ENCODE data around the gene MTHFR. TPM values are rescaled to one million over a fixed set of nuclear protein-coding genes. Genes with fewer than 3 reads are reported as not detected.
A peak's percentile ranks its signal among the peaks of the same experiment; 100 is the strongest.

The MTHFR gene
- total RNA-seq = 35.8 TPM
- long read RNA-seq, full-length matches to known transcripts = 16 of 43 reads
- long read RNA-seq, partial matches to known transcripts = 8 of 43 reads
- long read RNA-seq, other reads (novel, unspliced or antisense) = 19 of 43 reads

DNA sequence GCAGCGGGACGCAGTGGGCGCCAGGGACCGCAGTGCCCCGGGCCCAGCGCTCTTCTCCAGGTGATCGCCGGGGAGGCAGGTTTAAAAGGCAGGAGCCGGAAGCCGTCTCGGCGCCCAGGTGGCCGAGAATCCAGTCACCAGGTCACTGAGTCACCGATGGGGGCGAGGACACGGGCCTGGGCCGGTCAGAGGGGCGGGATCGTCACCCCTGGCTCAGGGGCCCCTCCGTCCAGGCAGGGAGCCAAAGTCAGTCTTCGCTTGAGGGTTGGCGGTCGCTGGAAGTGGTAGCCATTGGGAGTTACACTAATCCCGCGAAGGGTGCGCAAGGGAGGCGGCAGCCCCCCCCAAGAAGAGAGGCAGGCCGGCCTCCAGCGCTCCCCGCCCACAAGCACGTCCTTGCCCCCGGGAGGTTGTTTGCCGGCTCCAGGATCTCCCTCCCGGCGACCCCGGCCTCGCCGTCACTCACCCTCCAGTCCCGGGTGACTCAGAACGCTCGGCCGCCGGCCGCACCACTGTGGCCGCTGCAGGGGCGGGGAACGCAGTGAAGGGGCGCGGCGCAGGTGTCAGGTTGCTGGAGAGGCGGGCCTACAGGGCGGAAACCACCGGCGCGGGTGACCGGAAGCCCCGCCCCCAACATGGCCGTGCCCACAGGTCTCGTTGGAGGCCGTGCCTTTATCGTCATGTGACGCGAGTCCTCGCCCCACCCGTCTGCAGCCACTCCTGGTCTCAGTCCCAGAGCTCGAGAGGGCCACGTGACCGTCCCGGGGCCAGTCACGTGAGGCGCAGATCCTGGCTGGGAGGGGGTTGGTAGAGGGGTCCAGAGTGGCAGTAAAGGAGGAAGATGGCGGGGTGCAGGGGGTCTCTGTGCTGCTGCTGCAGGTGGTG lies at the start of gene MTHFR, which contains the start of gene CLCN6:
TSS of gene MTHFR (minus strand) at position 543 of the 885 bp plus-strand sequence. CDS start 2,848 bp downstream, outside the sequence.
TSS of gene CLCN6 (plus strand) at position 770 of the 885 bp plus-strand sequence. CDS start at position 842, 72 bp downstream.
- DNase-seq (ENCODE audit: low spot score) = peak; percentile 100

DNA sequence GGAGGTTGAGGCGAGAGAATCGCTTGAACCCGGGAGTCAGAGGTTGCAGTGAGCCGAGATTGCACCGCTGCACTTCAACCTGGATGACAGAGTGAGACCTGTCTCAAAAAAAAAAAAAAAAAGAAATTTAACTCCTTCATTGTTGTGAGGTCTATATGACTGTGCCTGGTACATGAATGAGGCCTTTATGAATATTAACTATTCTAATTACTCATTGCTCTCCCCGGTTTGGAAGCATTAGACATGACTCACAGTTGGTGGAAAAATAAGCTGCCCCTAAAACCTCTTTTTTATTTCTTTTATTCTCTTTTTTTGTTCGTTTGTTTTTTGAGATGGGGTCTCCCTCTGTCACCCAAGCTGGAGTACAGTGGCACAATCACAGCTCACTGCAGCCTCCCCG lies 49.7 kb upstream of the MTHFR start:
- DNase-seq (ENCODE audit: low spot score) = no peak

DNA sequence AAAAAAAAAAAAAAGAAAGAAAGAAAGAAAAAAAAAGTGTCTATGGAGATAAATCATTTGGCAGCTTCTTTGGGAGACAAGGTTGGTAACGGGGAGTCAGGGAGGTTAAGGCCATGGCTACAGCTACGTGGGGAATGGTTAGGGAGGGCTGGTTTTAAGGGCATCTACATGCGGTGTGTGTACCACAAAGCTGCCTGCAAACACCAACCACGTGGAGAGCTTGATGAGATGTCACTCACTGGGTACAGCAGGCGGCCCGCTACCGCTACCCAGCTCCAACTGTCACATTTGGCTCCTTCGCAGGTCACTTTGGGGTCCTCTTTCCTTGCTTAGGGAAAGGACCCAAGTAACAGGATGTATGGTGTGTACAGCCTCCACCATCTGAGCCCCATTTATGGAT lies 48.8 kb upstream of the MTHFR start:
- no peak for DNase-seq (ENCODE audit: low spot score)

DNA sequence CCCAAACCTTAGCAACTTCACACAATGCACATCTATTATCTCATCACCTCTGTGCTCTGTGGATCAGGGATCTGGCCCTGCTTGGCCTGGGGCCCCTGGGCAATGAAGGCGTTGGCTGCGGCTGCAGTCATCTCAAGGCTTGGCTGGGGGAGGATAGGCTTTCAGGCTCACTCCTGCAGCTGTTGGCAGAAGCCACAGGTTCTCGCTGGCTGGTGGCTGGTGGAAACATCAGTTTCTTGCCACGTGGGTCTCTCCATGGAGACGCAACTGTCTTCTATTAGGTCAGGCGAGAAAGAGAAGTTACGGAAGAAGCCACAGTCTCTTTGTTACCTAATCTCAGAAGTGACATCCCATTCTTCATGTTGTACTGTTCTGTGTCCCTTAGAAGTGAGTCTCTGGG lies 45.4 kb upstream of the MTHFR start:
- no peak for DNase-seq (ENCODE audit: low spot score)

DNA sequence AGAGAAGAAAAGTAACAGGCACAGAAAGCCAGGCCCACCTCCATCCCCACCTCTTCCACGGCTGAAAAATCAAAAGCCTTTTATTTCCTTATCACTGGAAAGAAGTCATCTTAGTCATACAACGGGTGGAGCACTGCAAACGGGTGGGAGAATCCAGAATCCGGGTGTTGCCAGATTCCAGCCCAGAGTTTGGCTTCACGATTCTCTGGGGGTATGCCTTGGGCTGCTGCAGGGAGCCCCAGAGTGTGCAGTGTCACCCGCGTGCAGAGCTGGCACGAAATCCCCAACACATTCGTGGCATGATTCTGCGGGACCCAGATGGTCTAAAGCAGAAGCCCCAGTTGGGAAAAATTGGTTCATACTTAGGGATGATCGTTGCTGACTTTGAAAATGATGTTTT lies 44.4 kb upstream of the MTHFR start:
- no peak for DNase-seq (ENCODE audit: low spot score)

DNA sequence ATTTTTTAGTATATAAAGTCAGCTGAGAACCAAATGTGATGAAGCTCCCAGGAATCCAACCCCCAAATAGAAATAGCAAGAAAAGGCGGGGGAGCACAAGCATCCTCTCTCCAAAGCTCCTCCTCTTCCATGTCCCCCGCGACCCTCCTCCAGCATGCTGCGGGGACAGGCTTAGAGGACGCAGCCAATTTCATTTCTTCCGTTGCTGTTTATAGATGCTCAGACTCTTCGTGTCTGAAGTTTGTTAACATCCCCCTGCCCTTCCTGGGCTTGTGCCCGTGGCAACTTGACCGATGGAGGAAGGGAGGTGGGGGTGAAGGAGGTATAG lies 42.6 kb upstream of the MTHFR start:
- no peak for DNase-seq (ENCODE audit: low spot score)

DNA sequence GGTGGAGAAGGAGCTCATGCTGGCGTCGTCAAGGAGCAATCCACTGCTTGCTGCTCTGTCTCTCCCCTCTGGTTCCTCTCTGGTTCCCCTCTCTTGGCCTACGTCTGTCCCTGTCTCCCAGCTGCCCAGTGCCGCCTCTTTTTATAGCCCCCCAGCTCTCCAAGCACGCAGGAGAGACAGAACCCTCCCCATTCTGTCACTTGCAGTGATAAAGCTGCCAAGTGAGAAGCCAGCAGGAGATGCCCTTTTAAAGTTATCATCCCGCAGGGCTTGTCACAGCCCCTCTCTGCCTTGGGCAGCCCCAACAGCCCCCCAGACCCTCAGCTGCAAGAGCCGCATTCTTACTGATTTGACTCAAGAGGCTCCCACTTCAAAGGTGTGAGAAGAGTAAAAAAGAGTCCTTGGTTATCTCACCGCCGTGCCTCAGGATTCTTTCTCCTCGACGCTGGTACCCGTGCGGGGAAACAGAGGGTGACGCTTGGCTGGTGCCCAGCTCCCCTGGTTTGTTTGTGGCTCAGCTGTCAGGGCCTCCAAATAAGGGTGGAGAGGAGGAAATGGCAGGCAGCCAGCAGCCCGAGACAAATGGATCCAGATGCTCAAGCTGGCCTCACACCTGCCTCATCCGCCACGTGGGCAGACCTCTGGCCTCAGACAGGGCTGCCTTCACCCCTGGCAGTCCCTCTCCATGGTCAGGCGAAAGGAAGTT lies 42.1 kb upstream of the MTHFR start, which contains the start of gene NPPA:
TSS of gene NPPA (minus strand) at position 117 of the 706 bp plus-strand sequence. CDS start at position 18, 99 bp downstream.
- DNase-seq (ENCODE audit: low spot score) = no peak

DNA sequence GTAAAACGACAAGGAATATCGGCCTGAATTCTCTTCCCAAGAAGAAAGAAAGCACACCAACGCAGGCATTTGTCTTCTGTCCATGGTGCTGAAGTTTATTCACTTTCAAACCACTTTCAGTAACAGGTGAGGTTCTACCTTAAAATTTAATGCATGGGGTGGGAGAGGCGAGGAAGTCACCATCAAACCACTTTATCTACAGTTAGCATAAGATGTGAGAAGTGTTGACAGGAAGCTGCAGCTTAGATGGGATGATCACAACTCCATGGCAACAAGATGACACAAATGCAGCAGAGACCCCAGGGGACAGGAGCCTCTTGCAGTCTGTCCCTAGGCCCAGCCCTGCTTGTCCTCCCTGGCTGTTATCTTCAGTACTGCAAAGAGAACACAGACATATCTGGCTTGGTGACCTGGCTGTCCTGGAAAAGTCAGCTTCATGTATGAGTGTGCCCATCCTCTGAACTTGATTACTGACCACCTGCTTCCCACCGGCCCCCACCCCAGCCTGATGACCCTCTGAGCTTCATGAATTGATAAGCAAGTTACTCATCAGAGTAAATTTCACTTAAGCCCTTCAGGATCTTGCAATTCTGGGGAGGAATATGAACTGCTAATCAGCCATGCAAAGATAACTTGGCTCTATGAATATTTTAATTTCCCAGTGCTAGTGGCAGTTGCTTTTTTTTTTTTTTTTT lies 40.0 kb upstream of the MTHFR start:
- no peak for DNase-seq (ENCODE audit: low spot score)

DNA sequence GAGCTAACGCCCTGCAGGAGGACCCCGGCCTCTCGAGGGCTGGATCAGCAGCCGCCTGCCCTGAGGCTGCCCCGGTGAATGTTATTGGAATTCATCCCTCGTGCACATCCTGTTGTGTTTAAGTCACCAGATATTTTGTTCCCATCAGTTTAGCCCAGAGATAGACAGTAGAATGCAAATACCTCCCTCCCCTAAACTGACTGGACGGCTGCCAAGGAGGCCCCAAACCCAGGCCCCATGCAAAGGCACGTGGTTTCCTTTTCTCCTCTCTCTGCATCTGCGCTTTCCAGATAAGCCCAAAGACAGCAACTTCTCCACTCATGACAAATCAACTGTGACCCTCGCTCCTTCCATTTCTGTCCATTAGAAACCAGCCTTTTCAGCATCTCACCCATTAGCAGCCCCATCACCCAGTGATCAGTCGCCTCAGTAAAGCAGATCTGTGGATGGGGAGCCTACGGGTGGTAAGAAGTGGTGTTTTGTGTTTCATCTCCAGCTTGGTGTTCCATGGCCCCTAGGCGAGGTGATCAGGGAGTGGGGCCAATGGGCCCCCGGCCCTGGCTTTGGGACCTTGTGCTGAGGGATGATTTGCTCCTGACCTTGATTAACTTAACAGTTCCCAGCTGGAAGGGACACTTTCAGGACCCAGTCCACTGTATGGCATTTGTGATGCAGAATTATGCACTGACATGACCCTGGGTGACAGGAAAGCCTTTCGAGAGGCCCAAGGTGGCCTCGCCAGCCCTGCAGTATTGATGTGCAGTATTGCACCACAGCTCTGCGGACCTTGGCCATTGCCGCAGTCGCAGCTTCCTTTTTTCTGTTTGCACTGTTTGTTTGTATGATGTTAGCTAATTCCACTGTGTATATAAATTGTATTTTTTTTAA lies 36.6 kb upstream of the MTHFR start:
- no peak for DNase-seq (ENCODE audit: low spot score)

DNA sequence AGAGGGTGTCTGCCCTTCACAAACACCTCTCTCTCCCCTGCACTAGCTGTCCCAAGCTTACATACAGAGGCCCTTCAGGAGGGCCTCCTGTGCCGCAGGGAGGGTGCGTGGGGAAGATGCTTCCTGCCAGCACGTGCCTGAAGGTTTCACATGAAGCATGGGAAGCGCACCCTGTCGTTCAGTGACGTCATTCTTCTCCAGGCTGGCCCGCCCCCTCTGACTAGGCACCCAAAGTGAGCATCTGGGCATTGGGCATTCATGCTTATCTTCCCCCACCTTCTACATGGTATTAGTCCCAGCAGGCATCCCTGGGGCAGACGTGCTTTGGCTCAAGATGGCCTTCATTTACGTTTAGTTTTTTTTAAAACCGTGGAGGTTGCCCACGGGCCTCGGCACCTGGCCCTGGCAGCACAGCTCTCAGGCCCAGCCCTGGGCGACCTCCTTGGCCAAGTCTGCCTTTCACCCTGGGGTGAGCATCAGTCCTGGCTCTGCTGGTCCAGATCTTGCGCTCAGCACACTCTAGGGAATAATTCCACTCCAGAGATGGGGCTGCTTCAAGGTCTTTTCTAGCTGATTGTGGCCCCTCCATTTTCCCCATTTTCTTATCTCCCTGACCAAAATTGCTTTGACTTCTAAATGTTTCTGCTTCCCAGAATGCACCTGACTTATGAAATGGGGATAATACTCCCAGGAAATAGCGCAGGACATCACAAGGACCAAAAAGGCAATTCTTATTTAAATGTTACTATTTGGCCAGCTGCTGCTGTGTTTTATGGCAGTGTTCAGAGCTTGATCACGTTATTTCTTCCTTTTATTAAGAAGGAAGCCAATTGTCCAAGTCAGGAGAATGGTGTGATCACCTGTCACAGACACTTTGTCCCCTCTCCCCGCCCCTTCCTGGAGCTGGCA lies 35.7 kb upstream of the MTHFR start:
- no peak for DNase-seq (ENCODE audit: low spot score)

DNA sequence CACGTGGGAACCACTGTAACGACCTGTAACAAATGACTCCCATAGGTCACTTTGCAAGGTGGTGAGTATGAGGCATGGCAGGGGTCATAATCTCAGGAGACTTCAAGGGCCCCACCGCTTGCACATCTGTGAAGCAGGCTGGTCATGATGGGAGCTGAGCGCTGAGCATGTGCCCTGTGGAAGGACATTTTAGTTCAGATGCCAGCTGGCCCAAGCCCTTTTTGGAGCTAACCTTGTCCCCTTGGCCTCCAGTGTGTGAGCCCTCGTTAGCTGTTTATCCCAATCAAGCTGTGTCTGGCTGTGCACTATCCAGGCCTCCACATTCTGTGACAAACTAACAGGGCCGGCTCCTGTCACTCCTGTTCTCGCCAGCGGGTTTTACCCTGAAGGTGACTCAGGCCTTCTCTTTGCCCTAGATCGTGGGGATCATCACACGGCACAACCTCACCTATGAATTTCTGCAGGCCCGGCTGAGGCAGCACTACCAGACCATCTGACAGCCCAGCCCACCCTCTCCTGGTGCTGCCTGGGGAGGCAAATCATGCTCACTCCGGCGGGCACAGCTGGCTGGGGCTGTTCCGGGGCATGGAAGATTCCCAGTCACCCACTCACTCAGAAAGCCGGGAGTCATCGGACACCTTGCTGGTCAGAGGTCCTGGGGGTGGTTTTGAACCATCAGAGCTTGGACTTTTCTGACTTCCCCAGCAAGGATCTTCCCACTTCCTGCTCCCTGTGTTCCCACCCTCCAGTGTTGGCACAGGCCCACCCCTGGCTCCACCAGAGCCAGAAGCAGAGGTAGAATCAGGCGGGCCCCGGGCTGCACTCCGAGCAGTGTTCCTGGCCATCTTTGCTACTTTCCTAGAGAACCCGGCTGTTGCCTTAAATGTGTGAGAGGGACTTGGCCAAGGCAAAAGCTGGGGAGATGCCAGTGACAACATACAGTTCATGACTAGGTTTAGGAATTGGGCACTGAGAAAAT lies 34.3 kb upstream of the MTHFR start:
- DNase-seq (ENCODE audit: low spot score) = no peak

DNA sequence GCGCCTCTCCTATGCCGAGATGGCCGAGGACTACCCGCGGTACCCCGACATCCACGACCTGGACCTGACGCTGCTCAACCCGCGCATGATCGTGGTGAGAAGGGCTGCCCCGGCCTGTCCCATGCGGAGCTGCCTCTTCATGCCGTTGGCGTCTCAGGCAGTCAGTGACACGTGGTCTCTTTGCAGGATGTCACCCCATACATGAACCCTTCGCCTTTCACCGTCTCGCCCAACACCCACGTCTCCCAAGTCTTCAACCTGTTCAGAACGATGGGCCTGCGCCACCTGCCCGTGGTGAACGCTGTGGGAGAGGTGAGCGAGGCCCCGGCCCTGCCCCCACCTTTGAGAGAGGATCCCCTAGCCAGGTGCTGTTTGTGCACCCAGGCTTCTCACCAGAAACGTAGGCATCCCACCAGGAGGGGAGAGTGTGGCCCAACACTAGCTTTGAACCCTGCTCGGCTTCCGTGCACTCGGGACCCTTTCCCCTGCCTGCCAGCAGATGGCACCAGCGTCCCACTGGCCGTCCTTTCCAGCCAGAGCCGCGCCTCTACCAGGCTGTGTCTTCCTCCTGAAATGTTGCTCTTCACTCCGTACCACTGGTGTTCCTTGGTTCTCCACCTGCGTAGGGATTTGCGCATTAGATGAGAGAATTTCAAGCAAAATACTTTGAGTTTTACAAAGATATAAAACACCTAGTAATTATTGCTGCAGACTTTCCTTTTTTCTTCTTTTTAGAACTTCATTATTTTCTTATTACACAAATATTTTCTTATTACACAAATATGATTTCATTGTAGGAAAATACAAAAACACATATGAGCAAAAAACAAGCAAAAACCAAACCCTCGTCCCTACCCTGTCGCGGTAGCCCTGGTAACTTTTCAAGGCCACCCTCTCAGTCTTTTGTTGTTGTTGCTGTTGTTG lies 32.8 kb upstream of the MTHFR start:
- peak; percentile 93 for DNase-seq (ENCODE audit: low spot score)

DNA sequence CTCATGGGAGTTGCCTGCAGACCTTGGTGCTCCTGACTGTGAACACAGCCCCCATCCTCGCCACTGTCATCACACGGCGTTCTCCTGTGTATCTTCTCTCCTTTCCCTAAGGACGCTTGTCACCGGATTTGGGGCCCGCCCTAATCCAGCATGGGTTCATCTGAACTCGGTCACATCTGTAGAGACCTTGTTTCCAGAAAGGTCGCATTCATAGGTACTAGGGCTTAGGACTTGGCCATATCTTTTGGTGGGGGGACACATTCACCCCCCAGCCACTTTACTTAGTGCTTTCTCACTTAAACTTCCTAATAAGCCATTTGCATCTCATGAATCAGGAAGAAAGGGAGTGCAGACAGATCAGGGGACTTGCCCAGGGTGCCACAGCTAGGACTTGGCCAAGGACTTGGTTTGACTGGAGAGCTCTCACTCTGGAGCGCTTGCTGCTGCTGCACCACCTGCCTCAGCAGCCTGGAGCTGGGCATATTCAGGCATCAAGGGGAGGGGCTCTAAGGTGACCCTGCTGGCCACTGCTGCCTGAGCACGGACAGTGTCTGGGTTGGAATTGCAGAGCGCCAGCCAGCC lies 32.1 kb upstream of the MTHFR start:
- DNase-seq (ENCODE audit: low spot score) = no peak

DNA sequence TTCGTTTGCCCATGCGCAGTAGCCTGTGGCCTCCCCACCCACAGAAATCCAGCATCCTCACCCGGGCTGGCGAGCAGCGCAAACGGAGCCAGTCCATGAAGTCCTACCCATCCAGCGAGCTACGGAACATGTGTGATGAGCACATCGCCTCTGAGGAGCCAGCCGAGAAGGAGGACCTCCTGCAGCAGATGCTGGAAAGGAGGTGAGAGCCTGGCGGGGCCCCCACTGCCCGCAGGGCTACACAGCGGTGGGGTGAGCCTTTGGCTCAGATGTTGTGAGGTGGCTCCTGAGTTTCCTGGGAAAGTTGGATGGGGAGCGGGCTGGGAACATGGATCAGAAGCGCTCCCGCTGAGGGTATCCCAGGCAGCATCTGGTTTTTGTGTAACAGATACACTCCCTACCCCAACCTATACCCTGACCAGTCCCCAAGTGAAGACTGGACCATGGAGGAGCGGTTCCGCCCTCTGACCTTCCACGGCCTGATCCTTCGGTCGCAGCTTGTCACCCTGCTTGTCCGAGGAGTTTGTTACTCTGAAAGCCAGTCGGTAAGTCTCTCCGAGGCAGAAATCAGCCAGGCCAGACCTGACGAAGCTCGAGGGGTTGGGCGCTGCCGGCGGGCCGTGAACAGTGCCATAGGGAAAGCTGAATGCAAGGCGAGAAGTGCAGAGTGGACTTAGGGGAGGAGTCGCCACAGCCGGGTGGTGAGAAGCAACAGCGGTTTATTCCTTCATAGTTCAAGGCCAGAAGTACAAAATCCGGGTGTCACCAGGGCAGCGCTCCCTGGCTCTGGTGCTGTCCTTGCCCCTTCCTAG lies 31.4 kb upstream of the MTHFR start:
- DNase-seq (ENCODE audit: low spot score) = no peak

DNA sequence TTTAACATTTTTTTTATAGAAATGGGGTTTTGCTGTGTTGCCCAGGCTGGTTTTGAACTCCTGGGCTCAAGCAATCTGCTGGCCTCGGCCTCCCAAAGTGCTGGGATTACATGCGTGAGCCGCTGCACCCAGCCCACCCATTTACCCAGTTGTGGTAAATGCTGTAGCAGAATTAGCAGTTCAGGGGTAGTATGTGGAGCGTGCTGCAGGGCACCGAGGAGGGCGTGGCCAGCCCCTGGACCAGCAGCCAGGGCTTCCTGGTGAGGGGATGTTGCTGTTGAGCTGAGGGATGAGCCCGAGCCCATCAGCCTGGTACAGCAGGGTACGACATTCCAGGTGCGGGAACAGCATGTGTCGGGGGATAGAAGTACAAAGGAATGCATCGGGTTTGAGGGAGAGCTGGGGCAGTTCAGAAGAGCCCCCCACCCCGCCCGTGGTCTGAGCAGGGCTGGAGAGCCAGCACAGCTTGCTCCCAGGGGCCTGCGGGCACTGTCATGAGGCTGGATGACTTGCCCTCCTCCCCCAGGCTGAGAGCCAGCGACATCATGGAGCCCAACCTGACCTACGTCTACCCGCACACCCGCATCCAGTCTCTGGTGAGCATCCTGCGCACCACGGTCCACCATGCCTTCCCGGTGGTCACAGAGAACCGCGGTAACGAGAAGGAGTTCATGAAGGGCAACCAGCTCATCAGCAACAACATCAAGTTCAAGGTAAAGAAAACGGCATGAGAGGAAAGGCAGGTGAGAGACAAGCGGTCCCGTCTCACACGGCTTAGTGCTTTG lies 29.9 kb upstream of the MTHFR start:
- no peak for DNase-seq (ENCODE audit: low spot score)

Data from mesenteric fat pad (tissue), 1 donor.